NOMO-1 (cell line): Measurements from ENCODE around the gene PRR19.

Experiments
- DNase-seq, 2 experiments: peaks; one replicate each; lab custom pipeline; 2025; ENCODE audit not compliant: unreplicated experiment in 2 of 2; lab: John Stamatoyannopoulos, UW

Gene PRR19

DNA sequence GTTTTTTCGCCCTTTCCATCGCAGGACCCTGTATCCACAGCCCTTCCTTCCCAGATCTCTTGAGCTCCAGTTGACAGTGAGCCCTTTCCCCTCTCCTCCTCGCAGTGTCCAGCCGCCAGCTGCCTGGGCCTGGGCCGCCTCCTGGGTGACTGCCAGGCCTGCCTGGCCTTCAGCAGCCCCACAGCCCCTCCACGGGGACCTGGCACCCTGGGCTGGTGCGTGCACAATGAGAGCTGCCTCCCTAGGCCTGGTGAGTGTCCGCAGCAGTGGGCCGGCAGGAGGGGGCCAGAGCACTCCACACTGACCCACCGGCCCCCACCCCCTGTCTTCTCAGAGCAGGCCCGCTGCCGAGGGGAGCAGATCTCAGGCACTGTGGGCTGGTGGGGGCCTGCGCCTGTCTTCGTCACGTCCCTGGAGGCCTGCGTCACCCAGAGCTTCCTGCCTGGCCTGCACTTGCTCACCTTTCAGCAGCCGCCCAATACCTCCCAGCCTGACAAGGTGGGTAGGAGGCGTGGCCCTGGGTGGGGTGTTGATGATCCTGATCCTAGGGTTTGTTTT is 42.5 kb downstream of the PRR19 start:
- no peak for DNase-seq

- DNase-seq: no peak
Measured at GRCh38 chr19:42345191-42345812, 43.4 kb downstream of the PRR19 start.

- no peak for DNase-seq
Measured at GRCh38 chr19:42348211-42348610, 46.3 kb downstream of the PRR19 start.

DNA sequence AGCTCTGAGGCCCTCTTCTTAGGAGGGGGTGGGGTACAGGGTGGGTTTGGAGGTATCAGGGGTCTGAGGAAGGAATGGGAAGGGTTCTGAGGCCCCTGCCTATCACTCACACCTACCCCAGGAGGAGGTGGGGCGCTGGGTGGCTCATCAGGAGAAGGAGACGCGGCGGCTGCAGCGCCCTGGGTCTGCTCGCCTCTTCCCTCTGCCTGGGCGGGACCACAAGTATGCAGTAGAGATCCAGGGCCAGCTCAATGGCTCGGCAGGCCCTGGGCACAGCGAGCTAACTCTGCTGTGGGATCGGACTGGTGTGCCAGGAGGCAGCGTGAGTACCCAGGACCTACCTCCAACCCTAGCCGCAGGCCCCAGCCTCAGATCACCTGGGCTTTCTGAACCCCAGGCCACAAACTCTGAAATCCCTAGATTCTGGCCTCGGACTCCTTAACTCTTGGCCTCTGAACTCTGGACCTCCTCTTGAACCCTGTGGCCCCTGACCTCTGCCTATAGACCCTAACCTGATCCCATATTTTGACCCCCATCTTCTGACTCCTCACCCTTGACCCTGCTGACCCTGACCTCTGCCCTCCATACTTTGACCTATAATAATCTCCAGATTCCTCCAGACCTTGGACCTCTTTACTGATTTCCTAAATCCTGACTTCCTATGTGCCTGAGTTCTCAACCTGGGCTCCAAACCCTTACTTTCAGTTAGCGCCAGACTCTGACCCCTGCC is 47.6 kb downstream of the PRR19 start:
- no peak for DNase-seq

DNA sequence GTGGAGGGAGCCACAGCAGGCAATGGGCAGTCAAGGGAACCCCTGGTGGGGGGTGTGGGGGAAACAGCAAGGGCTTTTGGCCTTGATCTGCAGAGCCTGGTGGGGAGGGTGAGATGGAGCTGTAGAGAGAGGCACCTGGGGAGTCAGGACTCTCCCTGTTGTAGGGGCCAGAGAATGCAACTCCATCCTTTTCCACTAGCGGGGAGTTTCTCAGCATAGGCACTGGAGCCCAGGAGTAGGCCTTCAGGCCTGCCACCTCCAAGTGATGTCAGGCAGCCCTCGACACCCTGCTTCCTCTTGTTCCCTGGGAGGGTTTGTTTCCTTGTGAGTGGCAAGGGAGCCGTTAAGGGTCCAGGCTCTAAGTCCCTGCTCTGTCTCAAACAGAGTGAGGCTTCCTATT is 48.5 kb downstream of the PRR19 start:
- no peak for DNase-seq

DNA sequence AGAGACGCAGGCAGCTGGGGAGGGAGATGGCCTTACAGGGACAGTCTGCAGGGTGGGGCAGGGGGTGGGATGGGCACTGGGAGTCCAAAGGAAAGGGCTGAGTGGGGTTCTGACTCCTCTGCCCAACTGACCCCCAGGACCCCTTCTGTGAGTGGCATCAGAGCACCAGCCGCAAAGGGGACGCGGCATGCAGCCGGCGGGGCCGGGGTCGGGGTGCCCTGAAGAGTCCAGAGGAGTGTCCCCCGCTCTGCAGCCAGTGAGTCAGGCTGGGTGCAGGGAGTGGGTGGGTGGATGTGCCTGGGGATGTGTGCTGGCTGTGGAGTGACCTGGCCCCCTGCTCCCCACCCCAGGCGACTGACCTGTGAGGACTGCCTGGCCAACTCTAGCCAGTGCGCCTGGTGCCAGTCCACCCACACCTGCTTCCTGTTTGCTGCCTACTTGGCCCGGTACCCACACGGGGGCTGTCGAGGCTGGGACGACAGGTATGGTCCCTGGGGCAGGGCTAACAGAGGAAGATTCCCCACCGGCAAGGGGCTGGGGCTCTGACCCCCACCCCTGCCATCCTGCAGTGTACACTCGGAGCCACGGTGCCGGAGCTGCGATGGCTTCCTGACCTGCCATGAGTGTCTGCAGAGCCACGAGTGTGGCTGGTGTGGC is 49.3 kb downstream of the PRR19 start:
- no peak for DNase-seq

GRCh38 chr19:42352301-42353259 is 50.6 kb downstream of the PRR19 start:
- no peak for DNase-seq

DNA sequence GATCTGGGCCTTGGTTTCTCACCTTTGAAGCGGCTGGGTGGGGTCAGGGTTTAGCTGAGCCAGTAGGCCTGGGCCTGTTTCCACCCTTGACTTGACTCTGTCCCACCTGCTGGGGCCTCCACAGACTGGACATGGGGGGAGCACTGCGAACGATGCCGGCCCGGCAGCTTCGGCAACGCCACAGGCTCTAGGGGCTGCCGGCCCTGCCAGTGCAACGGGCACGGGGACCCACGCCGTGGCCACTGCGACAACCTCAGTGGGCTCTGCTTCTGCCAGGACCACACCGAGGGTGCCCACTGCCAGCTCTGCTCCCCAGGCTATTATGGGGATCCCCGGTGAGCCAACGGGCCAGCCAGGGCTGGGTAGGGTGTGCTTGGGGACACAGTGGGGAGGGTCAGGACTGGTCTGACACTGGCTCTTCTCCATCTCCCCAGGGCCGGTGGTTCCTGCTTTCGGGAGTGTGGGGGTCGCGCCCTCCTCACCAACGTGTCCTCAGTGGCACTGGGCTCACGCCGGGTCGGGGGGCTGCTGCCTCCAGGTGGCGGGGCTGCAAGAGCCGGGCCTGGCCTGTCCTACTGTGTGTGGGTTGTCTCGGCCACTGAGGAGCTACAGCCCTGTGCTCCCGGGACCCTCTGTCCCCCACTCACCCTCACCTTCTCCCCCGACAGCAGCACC is 51.5 kb downstream of the PRR19 start:
- DNase-seq: no peak

DNA sequence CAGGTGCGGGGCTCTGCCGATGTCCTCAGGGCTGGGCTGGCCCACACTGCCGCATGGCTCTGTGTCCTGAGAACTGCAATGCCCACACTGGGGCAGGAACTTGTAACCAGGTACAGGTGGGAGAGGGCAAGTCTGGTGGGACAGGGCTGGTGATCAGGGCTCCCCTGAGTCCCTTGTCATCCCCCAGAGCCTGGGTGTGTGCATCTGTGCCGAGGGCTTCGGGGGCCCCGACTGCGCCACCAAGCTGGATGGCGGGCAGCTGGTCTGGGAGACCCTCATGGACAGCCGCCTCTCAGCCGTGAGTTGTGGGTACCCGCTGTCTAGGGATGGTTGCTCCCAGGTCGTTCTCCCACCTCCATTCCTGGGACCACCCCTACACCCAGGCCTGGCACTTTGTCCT is 54.0 kb downstream of the PRR19 start:
- no peak for DNase-seq

DNA sequence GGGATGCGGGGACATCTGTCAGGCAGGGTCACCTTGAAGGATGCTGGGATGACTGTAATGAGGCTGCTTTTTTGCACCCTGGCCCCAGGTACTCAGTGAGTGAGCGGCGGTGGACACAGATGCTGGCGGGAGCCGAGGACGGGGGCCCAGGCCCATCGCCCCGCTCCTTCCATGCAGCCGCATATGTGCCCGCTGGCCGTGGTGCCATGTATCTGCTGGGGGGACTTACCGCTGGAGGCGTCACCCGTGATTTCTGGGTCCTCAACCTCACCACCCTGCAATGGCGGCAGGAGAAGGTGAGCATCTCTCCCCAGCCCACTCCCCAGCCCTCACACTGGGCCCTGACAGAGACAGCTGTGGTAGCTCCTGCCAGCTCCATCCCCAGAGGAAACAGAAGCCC is 54.8 kb downstream of the PRR19 start:
- no peak for DNase-seq

GRCh38 chr19:42357290-42357689 is 55.4 kb downstream of the PRR19 start:
- DNase-seq: no peak
